GM12878 (cell line): Measurements from ENCODE around the gene TRIM9. TPM values are rescaled to one million over a fixed set of nuclear protein-coding genes. Genes with fewer than 3 reads are reported as not detected.

Experiments used
- ATAC-seq: fragments of 200-7000 bp; cut with Tn5 transposase; 3 replicates; pipeline ENCODE4 v1.9.1; 2020; ENCODE audit warnings: mild to moderate bottlenecking, moderate library complexity
- BruUV-seq: library from RNA; stranded (reverse); fragments of 400-500 nt; replicated peaks from 2 replicates; lab custom pipeline; 2021; lab: Mats Ljungman, UMichigan
- CTCF ChIA-PET: fragments of 300-600 bp; sonication (Branson Sonifier 250); formaldehyde crosslinking; extraction: SDS; loops from one replicate; lab custom pipeline; 2021; ENCODE audit warnings: inconsistent platforms; lab: Yijun Ruan, JAX
- POLR2A ChIA-PET: fragments of 350-600 bp; formaldehyde crosslinking; extraction: SDS; loops from one replicate; lab custom pipeline; 2021; ENCODE audit warnings: inconsistent platforms; lab: Charles Lee
- RAD21 ChIA-PET: fragments of 300-600 bp; sonication (Branson Sonifier 250); formaldehyde crosslinking; loops from one replicate; lab custom pipeline; 2023; ENCODE audit warnings: antibody characterized with exemption; ENCODE audit not compliant: unreplicated experiment; lab: Charles Lee
- SMC1A ChIA-PET: fragments of 300-600 bp; sonication (Branson Sonifier 250); formaldehyde crosslinking; loops from one replicate; lab custom pipeline; 2023; ENCODE audit not compliant: unreplicated experiment, uncharacterized antibody; lab: Charles Lee
- DNase-seq: peaks from one replicate; pipeline ENCODE4 v3.0.0-alpha.2; 2011; ENCODE audit warnings: low read depth, low spot score
- FAIRE-seq: peaks from 3 replicates; lab custom pipeline; 2011; peaks lifted over from hg19 to GRCh38; lab: Jason Lieb, UNC
- H2AFZ ChIP-seq: 2 replicates; pipeline ENCODE4 v1.6.0; 2011; ENCODE audit warnings: low read depth, low read length, control low read depth; ENCODE audit not compliant: control insufficient read depth
- H3K27ac ChIP-seq: 2 replicates; pipeline ENCODE4 v1.5.1; 2011; ENCODE audit warnings: control low read depth; ENCODE audit not compliant: control insufficient read depth, insufficient read depth
- H3K27me3 ChIP-seq, 2 experiments: replicated peaks in 1 of 2; 2 replicates each; pipeline versions ENCODE4 v1.6.0 to v1.6.1; 2011; ENCODE audit warnings: low read length in 1 of 2; ENCODE audit not compliant: control insufficient read depth in 2 of 2, insufficient read depth in 2 of 2
- H3K36me3 ChIP-seq, 2 experiments: 2 replicates each; pipeline ENCODE4 v1.5.1; 2011; ENCODE audit warnings: low read length in 1 of 2; ENCODE audit not compliant: control insufficient read depth in 2 of 2, insufficient read depth in 2 of 2
- H3K4me1 ChIP-seq: 2 replicates; pipeline ENCODE4 v1.6.1; 2011; ENCODE audit warnings: mild to moderate bottlenecking, low read length, moderate library complexity, mixed read lengths; ENCODE audit not compliant: control insufficient read depth, insufficient read depth
- H3K4me2 ChIP-seq: 2 replicates; pipeline ENCODE4 v1.6.0; 2011; ENCODE audit warnings: control low read depth; ENCODE audit not compliant: control insufficient read depth, insufficient read depth
- H3K4me3 ChIP-seq: fragments of 200-600 bp; sonication (generic); 2 replicates; pipeline ENCODE4 v1.5.1; 2016
- H3K79me2 ChIP-seq: 2 replicates; pipeline ENCODE4 v1.6.0; 2011; ENCODE audit warnings: low read length; ENCODE audit not compliant: control insufficient read depth, insufficient read depth
- H3K9ac ChIP-seq: 2 replicates; pipeline ENCODE4 v1.8.0; 2011; ENCODE audit warnings: low read length, control low read depth, mixed read lengths; ENCODE audit not compliant: control insufficient read depth, insufficient read depth
- H3K9me3 ChIP-seq: replicated peaks from 3 replicates; pipeline ENCODE4 v1.5.1; 2011; ENCODE audit warnings: mild to moderate bottlenecking, low read length; ENCODE audit not compliant: control insufficient read depth, insufficient read depth
- H4K20me1 ChIP-seq: 2 replicates; pipeline ENCODE4 v1.6.0; 2011; ENCODE audit not compliant: control insufficient read depth, insufficient read depth
- DPF2 ChIP-seq: fragments of 450-650 bp; IDR thresholded peaks from 2 replicates; pipeline ENCODE4 v1.6.1; 2017; ENCODE audit warnings: mild to moderate bottlenecking
- FOS ChIP-seq: IDR thresholded peaks from 3 replicates; pipeline ENCODE4 v1.6.1; 2011; ENCODE audit warnings: borderline replicate concordance; ENCODE audit not compliant: insufficient read length; ENCODE audit errors: extremely low read depth
- KAT2A ChIP-seq: conservative IDR thresholded peaks from 2 replicates; pipeline ENCODE4 v1.6.1; 2011; ENCODE audit warnings: low read depth, low read length; ENCODE audit not compliant: control insufficient read depth
- NR2C1 ChIP-seq: fragments of 450-650 bp; IDR thresholded peaks from 2 replicates; pipeline ENCODE4 v1.6.1; 2017; ENCODE audit warnings: antibody characterized with exemption, mild to moderate bottlenecking, moderate library complexity
- PML ChIP-seq: IDR thresholded peaks from 2 replicates; pipeline ENCODE4 v1.6.1; 2012; ENCODE audit warnings: low read length, inconsistent platforms
- POLR2AphosphoS2 ChIP-seq: IDR thresholded peaks from 2 replicates; pipeline ENCODE4 v1.6.1; 2011; ENCODE audit warnings: low read depth, mild to moderate bottlenecking, low read length, improper control_type of control experiment, moderate library complexity
- SMARCA5 ChIP-seq: fragments of 450-650 bp; IDR thresholded peaks from 2 replicates; pipeline ENCODE4 v1.6.1; 2017; ENCODE audit warnings: mild to moderate bottlenecking
- SMC3 ChIP-seq: IDR thresholded peaks from 2 replicates; pipeline ENCODE4 v1.6.1; 2011; ENCODE audit warnings: low read length, improper control_type of control experiment, borderline replicate concordance
- TAF1 ChIP-seq: IDR thresholded peaks from 2 replicates; pipeline ENCODE4 v1.6.1; 2011; ENCODE audit warnings: mild to moderate bottlenecking, low read depth, low read length, borderline replicate concordance
- TCF3 ChIP-seq: IDR thresholded peaks from 2 replicates; pipeline ENCODE4 v1.6.1; 2012; ENCODE audit warnings: low read depth, mild to moderate bottlenecking, low read length, borderline replicate concordance; ENCODE audit not compliant: insufficient read depth
- WGBS: methylation state at CpG from one replicate; pipeline ENCODE4 v1.1.6; 2016; ENCODE audit warnings: low lambda C conversion rate; ENCODE audit not compliant: insufficient replicate concordance, insufficient coverage; ENCODE audit errors: missing lambda C conversion rate; 5-methylcytosine and 5-hydroxymethylcytosine counted together
- in situ Hi-C: fragments of 300-500 bp; cut with MboI; formaldehyde crosslinking; loops from 9 replicates; pipeline ENCODE4 v1.14.3; 2018; ENCODE audit warnings: mixed read lengths
- intact Hi-C: fragments of 100-400 bp; cut with micrococcal nuclease; formaldehyde crosslinking; loops from one replicate; pipeline ENCODE4 v1.14.2; 2022; ENCODE audit not compliant: unreplicated experiment
- polyA plus RNA-seq, 11 experiments: library from polyadenylated mRNA; depleted of rRNA in 4 of 11; unstranded in 6 of 11; stranded (reverse) in 5 of 11; fragments of >200 nt; fragmentation: Nextera tagmentation in 4 of 11; fragmentation: Illumina TruSeq in 1 of 11; extraction: Ambion mirVana in 4 of 11; extraction: Trizol in 1 of 11; gene quantifications; 1 replicate in 1 of 11; 2 replicates in 10 of 11; pipeline versions ENCODE4 v1.2.1 to v1.2.3, GENCODE V29; 2011 to 2016; ENCODE audit warnings: inconsistent platforms in 2 of 11, missing spikeins in 2 of 11, low read depth in 1 of 11
- total RNA-seq, 4 experiments: library from RNA; depleted of rRNA in 3 of 4; stranded (reverse); fragments of >200 nt in 3 of 4; fragmentation: Illumina TruSeq in 1 of 4; extraction: Trizol in 1 of 4; gene quantifications; 2 replicates each; pipeline versions ENCODE4 v1.2.1 to v1.2.3, GENCODE V29; 2013 to 2021
- TF ChIP-seq, protein P1 (sequence below): fragments of 450-650 bp; IDR thresholded peaks from 2 replicates; pipeline ENCODE4 v1.6.1; 2014; ENCODE audit warnings: mild to moderate bottlenecking
- TF ChIP-seq, protein P2 (sequence below): IDR thresholded peaks from 2 replicates; pipeline ENCODE4 v1.6.1; 2012; ENCODE audit warnings: low read depth, low read length, improper control_type of control experiment
- TF ChIP-seq, protein P3 (sequence below): fragments of 450-650 bp; formaldehyde crosslinking; IDR thresholded peaks from 2 replicates; pipeline ENCODE4 v1.4.0; 2020; ENCODE audit warnings: mild to moderate bottlenecking, moderate library complexity

TRIM9 gene
- total and polyA plus RNA-seq, 10 of the 15 experiments (the other 5 are each of a cell fraction or from before 2014, with no cell fraction given), result 0.04 to 0.18 (median 0.11) TPM; not detected in 2

DNA sequence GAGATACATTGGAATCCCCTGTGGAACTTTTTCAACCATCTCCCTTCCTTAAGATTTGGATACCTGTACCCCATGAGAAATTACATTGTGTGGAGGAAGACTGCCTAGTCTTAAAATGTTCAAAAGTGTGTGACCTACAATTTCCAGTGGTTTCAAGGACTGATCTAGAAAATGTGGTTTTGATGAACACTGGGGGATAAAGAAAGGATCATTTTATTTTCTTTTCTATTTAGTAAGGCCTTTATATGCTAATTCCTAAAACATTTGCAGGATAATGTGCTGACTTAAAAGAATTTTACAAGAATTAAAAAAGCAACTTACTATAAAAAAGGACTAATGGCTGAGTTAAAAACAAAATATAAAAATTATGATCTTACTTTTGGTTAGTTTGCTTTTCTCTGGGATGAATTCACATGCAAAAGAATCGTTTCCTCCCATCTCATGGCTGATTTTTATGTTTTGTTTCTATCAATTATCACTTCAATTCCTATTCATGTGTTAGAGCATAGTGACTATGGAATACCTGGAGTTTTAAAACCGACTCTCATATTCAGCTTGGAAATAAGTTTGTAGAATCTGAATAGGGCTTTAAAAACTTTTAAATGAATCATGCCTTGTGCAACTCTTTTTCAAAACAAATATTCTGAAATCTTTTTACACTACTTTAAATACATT, 110.7 kb downstream of the TRIM9 start (continued):
- TF ChIP-seq, protein P1, sequence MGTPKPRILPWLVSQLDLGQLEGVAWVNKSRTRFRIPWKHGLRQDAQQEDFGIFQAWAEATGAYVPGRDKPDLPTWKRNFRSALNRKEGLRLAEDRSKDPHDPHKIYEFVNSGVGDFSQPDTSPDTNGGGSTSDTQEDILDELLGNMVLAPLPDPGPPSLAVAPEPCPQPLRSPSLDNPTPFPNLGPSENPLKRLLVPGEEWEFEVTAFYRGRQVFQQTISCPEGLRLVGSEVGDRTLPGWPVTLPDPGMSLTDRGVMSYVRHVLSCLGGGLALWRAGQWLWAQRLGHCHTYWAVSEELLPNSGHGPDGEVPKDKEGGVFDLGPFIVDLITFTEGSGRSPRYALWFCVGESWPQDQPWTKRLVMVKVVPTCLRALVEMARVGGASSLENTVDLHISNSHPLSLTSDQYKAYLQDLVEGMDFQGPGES, result no peak
- TF ChIP-seq SMARCA5 (no peak), DPF2 (no peak), SMC3 (no peak)

DNA sequence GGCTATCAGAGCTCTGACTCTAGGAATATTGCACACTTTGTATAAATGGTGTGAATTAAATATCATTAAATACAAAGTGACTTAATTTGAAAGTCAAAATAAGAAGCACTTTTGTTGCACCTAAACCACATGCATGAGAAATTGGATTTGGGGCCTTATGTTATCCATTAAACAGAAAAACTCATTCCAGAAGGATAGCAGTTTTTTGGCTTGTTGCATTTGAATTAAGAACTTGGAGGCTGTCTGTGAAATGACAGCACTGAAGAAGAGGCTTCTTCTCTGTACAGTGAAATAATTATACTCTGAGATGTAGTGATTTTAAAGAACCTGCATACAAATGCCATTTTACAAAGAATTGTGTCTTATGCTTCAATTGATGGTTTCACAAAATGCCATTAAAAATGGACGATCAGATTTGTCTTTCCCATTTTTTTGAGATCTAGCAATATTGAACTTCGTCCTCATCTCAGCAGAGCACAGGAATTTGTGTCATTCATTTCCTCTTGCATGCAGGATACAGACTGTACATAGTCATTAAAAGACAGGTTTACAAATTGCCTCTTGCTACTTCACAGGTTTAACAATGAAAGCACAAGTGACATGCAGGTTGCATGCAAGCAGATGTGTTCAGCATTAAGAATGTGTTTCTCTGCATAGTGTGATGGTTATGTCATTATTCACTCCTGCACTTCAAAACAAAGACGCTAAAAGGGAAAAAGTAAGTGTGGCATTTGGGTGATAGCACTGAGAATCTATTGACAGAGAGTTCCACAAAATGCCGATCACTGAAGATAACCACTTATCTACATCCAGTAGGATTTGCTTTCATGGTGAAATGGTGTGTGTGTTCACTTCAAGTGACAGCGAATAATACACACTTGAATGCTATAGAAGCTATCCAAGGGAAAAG, 114.7 kb downstream of the TRIM9 start:
- Histone ChIP-seq H4K20me1 (no peaks in the 10 kb centered on the region), H3K9ac (no peak overlapping the region), H3K9me3 (no peaks in the 10 kb centered on the region), H3K79me2 (no peaks in the 10 kb centered on the region), H3K4me1 (peaks cover 23% of the 10 kb centered on the region), H3K27ac (no peak overlapping the region), H3K27me3 (no peaks in the 10 kb centered on the region), H3K36me3 (no peaks in the 10 kb centered on the region), H2AFZ (no peak overlapping the region), H3K4me3 (no peak overlapping the region), H3K4me2 (no peak overlapping the region)
- POLR2A ChIA-PET, result no interaction called here
- BruUV-seq, result no TSS peak
- SMC1A ChIA-PET, result no interaction called here
- RAD21 ChIA-PET, result no interaction called here
- WGBS, result 23% methylated on average over 5 of the region's 5 CpGs
- ATAC-seq, result no peak
- in situ Hi-C loops (no loop called here), intact Hi-C loops (no loop called here)
- CTCF ChIA-PET, result interaction anchor here (1.0 kb wide), 1 partner anchor 120 kb away, joined by 3 read pairs; no protein-coding TSS in a partner anchor
- DNase-seq, result no peak
- no peak for FAIRE-seq
- TF ChIP-seq NR2C1, result no peak
- TF ChIP-seq, protein P2, sequence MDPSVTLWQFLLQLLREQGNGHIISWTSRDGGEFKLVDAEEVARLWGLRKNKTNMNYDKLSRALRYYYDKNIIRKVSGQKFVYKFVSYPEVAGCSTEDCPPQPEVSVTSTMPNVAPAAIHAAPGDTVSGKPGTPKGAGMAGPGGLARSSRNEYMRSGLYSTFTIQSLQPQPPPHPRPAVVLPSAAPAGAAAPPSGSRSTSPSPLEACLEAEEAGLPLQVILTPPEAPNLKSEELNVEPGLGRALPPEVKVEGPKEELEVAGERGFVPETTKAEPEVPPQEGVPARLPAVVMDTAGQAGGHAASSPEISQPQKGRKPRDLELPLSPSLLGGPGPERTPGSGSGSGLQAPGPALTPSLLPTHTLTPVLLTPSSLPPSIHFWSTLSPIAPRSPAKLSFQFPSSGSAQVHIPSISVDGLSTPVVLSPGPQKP, result no peak
- no peak for TF ChIP-seq PML
- TF ChIP-seq, protein P3, sequence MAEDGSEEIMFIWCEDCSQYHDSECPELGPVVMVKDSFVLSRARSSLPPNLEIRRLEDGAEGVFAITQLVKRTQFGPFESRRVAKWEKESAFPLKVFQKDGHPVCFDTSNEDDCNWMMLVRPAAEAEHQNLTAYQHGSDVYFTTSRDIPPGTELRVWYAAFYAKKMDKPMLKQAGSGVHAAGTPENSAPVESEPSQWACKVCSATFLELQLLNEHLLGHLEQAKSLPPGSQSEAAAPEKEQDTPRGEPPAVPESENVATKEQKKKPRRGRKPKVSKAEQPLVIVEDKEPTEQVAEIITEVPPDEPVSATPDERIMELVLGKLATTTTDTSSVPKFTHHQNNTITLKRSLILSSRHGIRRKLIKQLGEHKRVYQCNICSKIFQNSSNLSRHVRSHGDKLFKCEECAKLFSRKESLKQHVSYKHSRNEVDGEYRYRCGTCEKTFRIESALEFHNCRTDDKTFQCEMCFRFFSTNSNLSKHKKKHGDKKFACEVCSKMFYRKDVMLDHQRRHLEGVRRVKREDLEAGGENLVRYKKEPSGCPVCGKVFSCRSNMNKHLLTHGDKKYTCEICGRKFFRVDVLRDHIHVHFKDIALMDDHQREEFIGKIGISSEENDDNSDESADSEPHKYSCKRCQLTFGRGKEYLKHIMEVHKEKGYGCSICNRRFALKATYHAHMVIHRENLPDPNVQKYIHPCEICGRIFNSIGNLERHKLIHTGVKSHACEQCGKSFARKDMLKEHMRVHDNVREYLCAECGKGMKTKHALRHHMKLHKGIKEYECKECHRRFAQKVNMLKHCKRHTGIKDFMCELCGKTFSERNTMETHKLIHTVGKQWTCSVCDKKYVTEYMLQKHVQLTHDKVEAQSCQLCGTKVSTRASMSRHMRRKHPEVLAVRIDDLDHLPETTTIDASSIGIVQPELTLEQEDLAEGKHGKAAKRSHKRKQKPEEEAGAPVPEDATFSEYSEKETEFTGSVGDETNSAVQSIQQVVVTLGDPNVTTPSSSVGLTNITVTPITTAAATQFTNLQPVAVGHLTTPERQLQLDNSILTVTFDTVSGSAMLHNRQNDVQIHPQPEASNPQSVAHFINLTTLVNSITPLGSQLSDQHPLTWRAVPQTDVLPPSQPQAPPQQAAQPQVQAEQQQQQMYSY (CRISPR knock-in tag), result no peak
- no peak for TF ChIP-seq TCF3
- TF ChIP-seq KAT2A, result no peak
- TF ChIP-seq FOS, result no peak
- no peak for TF ChIP-seq POLR2AphosphoS2
- no peak for TF ChIP-seq TAF1
